ENCODE measurements around the gene DELE1.

Gene DELE1, protein sequence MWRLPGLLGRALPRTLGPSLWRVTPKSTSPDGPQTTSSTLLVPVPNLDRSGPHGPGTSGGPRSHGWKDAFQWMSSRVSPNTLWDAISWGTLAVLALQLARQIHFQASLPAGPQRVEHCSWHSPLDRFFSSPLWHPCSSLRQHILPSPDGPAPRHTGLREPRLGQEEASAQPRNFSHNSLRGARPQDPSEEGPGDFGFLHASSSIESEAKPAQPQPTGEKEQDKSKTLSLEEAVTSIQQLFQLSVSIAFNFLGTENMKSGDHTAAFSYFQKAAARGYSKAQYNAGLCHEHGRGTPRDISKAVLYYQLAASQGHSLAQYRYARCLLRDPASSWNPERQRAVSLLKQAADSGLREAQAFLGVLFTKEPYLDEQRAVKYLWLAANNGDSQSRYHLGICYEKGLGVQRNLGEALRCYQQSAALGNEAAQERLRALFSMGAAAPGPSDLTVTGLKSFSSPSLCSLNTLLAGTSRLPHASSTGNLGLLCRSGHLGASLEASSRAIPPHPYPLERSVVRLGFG

GRCh38 chr5:141923448-141924313, at the start of gene DELE1:
Gene DELE1, plus strand, starts transcription at chr5:141923871. Its CDS starts 71 bp downstream, at chr5:141923942.
- H3K4me3 Mint-ChIP-seq: peak within 1 kb of the TSS; percentile 93

DNA sequence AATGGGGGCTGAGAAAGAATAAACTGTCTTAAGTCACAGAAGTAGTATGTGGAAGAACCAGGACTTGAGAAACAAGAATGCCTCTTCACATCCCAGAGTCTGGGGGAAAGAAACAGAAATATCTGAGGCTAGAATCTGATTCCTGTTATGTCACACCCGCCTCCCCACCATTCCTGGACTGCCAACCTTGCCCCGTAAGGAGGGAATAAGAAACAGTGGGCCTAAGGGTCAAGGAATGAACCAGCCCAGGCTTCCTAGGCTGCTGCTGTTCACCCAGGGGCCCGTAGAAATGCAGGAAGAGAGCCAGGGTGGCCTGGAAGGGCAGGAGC, 49.8 kb upstream of the DELE1 start:
- DNase-seq (no peak), ATAC-seq (no peak)
- Mint-ChIP-seq H3K27ac (no peak overlapping the region), H3K36me3 (ENCODE audit: low read depth) (no peaks in the 10 kb centered on the region), H3K4me3 (no peak overlapping the region), H3K4me1 (peaks cover 14% of the 10 kb centered on the region), H3K9me3 (no peaks in the 10 kb centered on the region), H3K27me3 (peaks cover 68% of the 10 kb centered on the region)

More at GRCh38 chr5:141923448-141924313, at the start of gene DELE1:
- DNase-seq (peak; percentile 92), ATAC-seq (peak; percentile 97)
- Mint-ChIP-seq H3K36me3 (ENCODE audit: low read depth) (peaks cover 32% of the 10 kb centered on the region), H3K27ac (peak within 1 kb of the TSS; percentile 88), H3K9me3 (no peaks in the 10 kb centered on the region), H3K4me1 (peaks cover 20% of the 10 kb centered on the region), H3K27me3 (no peaks in the 10 kb centered on the region)

DNA sequence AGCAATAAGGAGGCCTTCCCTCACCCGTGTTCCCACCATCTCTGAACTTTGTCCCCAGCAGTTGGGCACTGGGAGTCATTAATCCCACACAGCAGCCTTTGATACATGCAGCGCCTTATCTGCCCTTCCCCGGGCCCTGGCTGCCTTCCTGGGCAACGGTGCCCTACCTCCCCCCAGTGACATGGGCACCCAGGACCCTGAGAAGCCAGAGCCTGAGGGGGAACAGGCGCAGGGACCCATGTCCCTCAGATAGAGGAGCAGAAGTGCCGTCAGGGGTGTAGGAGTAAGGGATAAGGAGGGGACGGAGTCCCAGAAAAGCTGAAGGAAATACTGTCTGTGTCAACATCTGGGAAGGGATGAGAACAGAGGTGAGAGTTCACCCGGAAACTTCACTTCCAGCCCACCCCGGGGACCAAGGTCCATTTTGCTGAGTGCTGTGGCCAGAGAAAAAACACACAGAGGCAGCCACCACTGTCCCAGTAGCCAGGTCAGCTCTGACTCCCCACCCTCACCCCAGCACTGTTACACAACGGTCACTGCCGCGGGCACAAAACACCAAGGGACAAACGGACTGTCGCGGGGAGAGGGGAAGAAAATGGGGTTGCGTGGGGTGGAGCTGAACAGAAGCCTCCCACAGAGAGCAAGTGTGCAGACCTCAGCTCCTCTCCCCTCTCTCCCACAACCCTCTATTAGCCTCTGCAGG, 49.3 kb upstream of the DELE1 start:
- Mint-ChIP-seq H3K4me3 (no peak overlapping the region), H3K9me3 (no peaks in the 10 kb centered on the region), H3K4me1 (peaks cover 18% of the 10 kb centered on the region), H3K27ac (no peak overlapping the region), H3K36me3 (ENCODE audit: low read depth) (no peaks in the 10 kb centered on the region), H3K27me3 (peaks cover 73% of the 10 kb centered on the region)
- no peak for ATAC-seq
- DNase-seq: no peak

GRCh38 chr5:141875022-141875740, 48.5 kb upstream of the DELE1 start:
- Mint-ChIP-seq H3K27me3 (peaks cover 75% of the 10 kb centered on the region), H3K4me3 (no peak overlapping the region), H3K4me1 (peaks cover 20% of the 10 kb centered on the region)

GRCh38 chr5:141875795-141876627, 47.7 kb upstream of the DELE1 start:
- Mint-ChIP-seq H3K27ac (no peak overlapping the region), H3K9me3 (no peaks in the 10 kb centered on the region), H3K36me3 (ENCODE audit: low read depth) (no peaks in the 10 kb centered on the region), H3K4me1 (peaks cover 20% of the 10 kb centered on the region), H3K27me3 (peaks cover 78% of the 10 kb centered on the region), H3K4me3 (no peak overlapping the region)
- DNase-seq (no peak), ATAC-seq (no peak)

More at GRCh38 chr5:141875022-141875740, 48.5 kb upstream of the DELE1 start:
- DNase-seq (no peak), ATAC-seq (no peak)
- H3K36me3 Mint-ChIP-seq (ENCODE audit: low read depth): no peaks in the 10 kb centered on the region
- no peak overlapping the region for H3K27ac Mint-ChIP-seq
- no peaks in the 10 kb centered on the region for H3K9me3 Mint-ChIP-seq

- DNase-seq: no peak
- peaks cover 20% of the 10 kb centered on the region for H3K4me1 Mint-ChIP-seq
- H3K9me3 Mint-ChIP-seq: no peaks in the 10 kb centered on the region
- peak overlapping the region; percentile 61 for H3K4me3 Mint-ChIP-seq
- no peaks in the 10 kb centered on the region for H3K36me3 Mint-ChIP-seq (ENCODE audit: low read depth)
- peaks cover 82% of the 10 kb centered on the region for H3K27me3 Mint-ChIP-seq
- ATAC-seq: no peak
- no peak overlapping the region for H3K27ac Mint-ChIP-seq
Measured at GRCh38 chr5:141876628-141877355, 46.9 kb upstream of the DELE1 start.

- DNase-seq (peak; percentile 20), ATAC-seq (no peak)
- peaks cover 20% of the 10 kb centered on the region for H3K4me1 Mint-ChIP-seq
- H3K36me3 Mint-ChIP-seq (ENCODE audit: low read depth): no peaks in the 10 kb centered on the region
- no peaks in the 10 kb centered on the region for H3K9me3 Mint-ChIP-seq
- H3K27ac Mint-ChIP-seq: no peak overlapping the region
- H3K27me3 Mint-ChIP-seq: peaks cover 83% of the 10 kb centered on the region
- H3K4me3 Mint-ChIP-seq: peak overlapping the region; percentile 61
Measured at GRCh38 chr5:141877356-141878185, 46.1 kb upstream of the DELE1 start.

GRCh38 chr5:141878186-141878710, 45.4 kb upstream of the DELE1 start, which contains the start of gene PCDH1:
Gene PCDH1, minus strand, starts transcription at chr5:141878410. Its CDS starts 148 bp downstream, at chr5:141878262.
- Mint-ChIP-seq H3K27me3 (peaks cover 84% of the 10 kb centered on the region), H3K27ac (no peak within 1 kb of the TSS), H3K4me1 (peaks cover 20% of the 10 kb centered on the region), H3K4me3 (peak within 1 kb of the TSS; percentile 78), H3K9me3 (no peaks in the 10 kb centered on the region), H3K36me3 (ENCODE audit: low read depth) (no peaks in the 10 kb centered on the region)
- DNase-seq (peak; percentile 23), ATAC-seq (peak; percentile 25)

- peak overlapping the region; percentile 78 for H3K4me3 Mint-ChIP-seq
- H3K27me3 Mint-ChIP-seq: peaks cover 86% of the 10 kb centered on the region
- no peak overlapping the region for H3K27ac Mint-ChIP-seq
- peaks cover 20% of the 10 kb centered on the region for H3K4me1 Mint-ChIP-seq
- H3K9me3 Mint-ChIP-seq: no peaks in the 10 kb centered on the region
- peak; percentile 89 for ATAC-seq
- DNase-seq: peak; percentile 89
- no peaks in the 10 kb centered on the region for H3K36me3 Mint-ChIP-seq (ENCODE audit: low read depth)
Measured at GRCh38 chr5:141878711-141879425, 44.8 kb upstream of the DELE1 start.

DNA sequence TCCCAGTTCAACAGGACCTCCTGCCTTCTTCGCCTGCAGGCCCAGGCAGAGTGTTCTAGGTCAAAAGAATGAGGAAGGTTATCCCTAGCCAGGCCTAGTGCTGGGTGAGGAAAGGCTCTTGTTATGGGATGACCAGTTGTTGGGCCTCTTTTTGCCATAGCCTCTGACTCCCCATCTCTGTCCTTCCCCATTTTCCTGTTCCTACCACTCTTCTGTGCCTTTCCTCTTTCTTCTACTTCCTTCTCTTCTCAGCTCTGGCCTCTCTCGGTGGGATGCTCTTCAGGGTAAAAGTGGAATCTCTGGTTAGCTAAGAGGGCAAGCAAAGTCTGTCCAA, 44.3 kb upstream of the DELE1 start:
- Mint-ChIP-seq H3K4me1 (peaks cover 20% of the 10 kb centered on the region), H3K27ac (no peak overlapping the region), H3K27me3 (peaks cover 85% of the 10 kb centered on the region), H3K36me3 (ENCODE audit: low read depth) (no peaks in the 10 kb centered on the region), H3K4me3 (peak overlapping the region; percentile 78), H3K9me3 (no peaks in the 10 kb centered on the region)
- DNase-seq: no peak
- no peak for ATAC-seq

DNA sequence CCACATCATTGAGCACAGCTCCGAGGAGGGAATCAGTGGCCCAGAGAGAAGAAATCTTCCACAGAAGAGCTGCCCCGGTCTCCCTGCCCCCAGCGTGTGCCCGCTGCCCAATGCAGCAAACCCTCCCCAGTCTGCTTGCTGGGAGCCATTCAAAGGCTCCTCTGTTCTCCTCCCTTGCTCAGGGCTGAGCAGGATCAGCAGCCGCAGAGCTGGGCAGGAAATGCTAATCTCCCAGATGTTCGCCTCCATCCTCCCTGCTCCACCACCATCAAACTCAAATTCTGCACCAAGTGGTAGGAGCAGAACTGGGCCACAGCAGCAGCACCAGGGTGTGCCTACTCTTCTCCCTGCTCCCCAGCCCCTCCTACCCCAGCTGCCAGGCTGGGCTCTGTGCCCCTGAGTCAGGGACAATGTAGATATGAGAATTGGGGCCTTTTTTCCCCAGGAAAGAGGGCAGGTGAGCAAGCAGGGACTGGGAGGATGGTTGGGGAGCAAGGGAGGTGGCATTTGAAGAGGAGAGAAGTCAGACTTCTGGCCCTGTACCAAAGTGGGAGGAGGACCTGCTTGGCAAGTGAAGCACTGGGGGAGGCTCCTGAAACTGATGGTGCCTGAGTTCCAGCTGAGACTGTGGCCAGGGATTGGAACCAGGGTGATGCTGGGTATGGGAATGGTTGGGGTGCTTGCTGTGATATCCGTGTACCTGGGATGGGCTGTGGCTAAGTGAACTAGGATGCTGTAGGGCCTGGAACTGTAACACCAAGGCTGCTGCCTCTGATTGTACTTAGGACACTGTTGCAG, 43.5 kb upstream of the DELE1 start:
- Mint-ChIP-seq H3K4me1 (peaks cover 20% of the 10 kb centered on the region), H3K27ac (no peak overlapping the region), H3K4me3 (no peak overlapping the region), H3K27me3 (peaks cover 85% of the 10 kb centered on the region), H3K9me3 (no peaks in the 10 kb centered on the region), H3K36me3 (ENCODE audit: low read depth) (no peaks in the 10 kb centered on the region)
- no peak for DNase-seq
- no peak for ATAC-seq
